ENCODE data around the gene CDHR3. TPM values are rescaled to one million over a fixed set of nuclear protein-coding genes. Genes with fewer than 3 reads are reported as not detected.

The CDHR3 gene
- total RNA-seq, 2 donors from 2014 or later: 0.79 TPM; not detected in 1

DNA sequence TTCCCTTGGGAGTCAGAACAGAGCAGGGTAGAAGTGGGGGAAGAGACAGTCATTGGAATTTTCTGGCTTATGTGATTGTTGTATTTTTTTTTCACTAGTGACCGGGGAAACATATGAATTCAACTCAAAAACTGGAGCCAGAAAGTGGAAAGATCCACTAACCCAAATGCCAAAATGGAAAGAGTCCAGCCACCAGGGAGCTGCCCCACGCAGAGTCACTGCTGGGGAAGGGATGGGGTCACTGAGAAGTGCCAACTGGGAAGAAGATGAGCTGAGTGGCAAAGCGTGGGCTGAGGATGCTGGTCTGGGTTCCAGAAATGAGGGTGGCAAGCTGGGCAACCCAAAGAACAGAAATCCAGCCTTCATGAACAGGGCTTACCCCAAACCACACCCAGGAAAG lies 69.2 kb downstream of the CDHR3 start:
- H3K4me3 ChIP-seq: no peak overlapping the region

GRCh38 chr7:106033735-106034134 lies 70.7 kb downstream of the CDHR3 start:
- DNase-seq (ENCODE audit: low spot score): no peak
- H3K36me3 ChIP-seq: no peaks in the 10 kb centered on the region
- TF ChIP-seq, protein P1, sequence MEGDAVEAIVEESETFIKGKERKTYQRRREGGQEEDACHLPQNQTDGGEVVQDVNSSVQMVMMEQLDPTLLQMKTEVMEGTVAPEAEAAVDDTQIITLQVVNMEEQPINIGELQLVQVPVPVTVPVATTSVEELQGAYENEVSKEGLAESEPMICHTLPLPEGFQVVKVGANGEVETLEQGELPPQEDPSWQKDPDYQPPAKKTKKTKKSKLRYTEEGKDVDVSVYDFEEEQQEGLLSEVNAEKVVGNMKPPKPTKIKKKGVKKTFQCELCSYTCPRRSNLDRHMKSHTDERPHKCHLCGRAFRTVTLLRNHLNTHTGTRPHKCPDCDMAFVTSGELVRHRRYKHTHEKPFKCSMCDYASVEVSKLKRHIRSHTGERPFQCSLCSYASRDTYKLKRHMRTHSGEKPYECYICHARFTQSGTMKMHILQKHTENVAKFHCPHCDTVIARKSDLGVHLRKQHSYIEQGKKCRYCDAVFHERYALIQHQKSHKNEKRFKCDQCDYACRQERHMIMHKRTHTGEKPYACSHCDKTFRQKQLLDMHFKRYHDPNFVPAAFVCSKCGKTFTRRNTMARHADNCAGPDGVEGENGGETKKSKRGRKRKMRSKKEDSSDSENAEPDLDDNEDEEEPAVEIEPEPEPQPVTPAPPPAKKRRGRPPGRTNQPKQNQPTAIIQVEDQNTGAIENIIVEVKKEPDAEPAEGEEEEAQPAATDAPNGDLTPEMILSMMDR (IDR thresholded peaks at IDR 0.05): no peak
- H3K27me3 ChIP-seq: no peaks in the 10 kb centered on the region
- H3K4me1 ChIP-seq: peaks cover 0 to 7% of the 10 kb centered on the region in 2 donors
- no peak overlapping the region for H3K27ac ChIP-seq
- no peak overlapping the region for H3K4me3 ChIP-seq
- peaks cover 0 to 6% of the 10 kb centered on the region in 2 donors for H3K9me3 ChIP-seq

More for the DNA sequence above, 69.2 kb downstream of the CDHR3 start:
- H3K4me1 ChIP-seq: peaks cover 0 to 7% of the 10 kb centered on the region in 2 donors
- H3K27ac ChIP-seq: no peak overlapping the region
- no peak for DNase-seq (ENCODE audit: low spot score)
- TF ChIP-seq, protein P1 (IDR thresholded peaks at IDR 0.05): no peak
- no peaks in the 10 kb centered on the region for H3K27me3 ChIP-seq
- H3K36me3 ChIP-seq: no peaks in the 10 kb centered on the region
- peaks cover 0 to 6% of the 10 kb centered on the region in 2 donors for H3K9me3 ChIP-seq

- Histone ChIP-seq H3K4me1 (peaks cover 0 to 7% of the 10 kb centered on the region in 2 donors), H3K36me3 (no peaks in the 10 kb centered on the region), H3K27me3 (no peaks in the 10 kb centered on the region), H3K4me3 (no peak overlapping the region), H3K27ac (no peak overlapping the region), H3K9me3 (peaks cover 0 to 6% of the 10 kb centered on the region in 2 donors)
- TF ChIP-seq, protein P1 (IDR thresholded peaks at IDR 0.05): no peak
- DNase-seq (ENCODE audit: low spot score): no peak
These were observed 71.3 kb downstream of the CDHR3 start for GRCh38 chr7:106034383-106034782.

DNA sequence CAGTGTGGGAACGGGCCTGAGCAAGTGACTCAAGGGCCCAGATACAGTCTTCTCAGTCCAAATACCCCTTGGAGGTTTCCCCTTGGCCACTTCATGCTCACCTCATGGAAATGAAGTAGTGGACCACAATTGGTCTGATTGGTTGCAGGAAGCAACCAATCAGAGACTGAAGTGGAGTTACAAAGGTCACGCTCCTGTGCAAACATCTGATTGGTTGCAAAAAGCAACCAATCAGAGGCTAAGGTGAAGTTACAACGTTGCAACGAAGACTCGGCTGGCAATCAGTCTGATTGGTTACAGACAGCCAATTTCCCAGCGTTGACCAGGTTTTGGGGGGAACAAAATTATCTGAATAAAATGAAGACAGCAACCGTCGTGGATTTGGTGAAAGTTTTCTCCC lies 72.5 kb downstream of the CDHR3 start:
- Histone ChIP-seq H3K4me1 (peaks cover 0 to 7% of the 10 kb centered on the region in 2 donors), H3K27me3 (no peaks in the 10 kb centered on the region), H3K4me3 (no peak overlapping the region), H3K27ac (no peak overlapping the region), H3K9me3 (peaks cover 0 to 6% of the 10 kb centered on the region in 2 donors), H3K36me3 (no peaks in the 10 kb centered on the region)
- DNase-seq (ENCODE audit: low spot score): no peak
- TF ChIP-seq, protein P1 (IDR thresholded peaks at IDR 0.05): no peak

- TF ChIP-seq, protein P1 (IDR thresholded peaks at IDR 0.05): no peak
- H3K27me3 ChIP-seq: no peaks in the 10 kb centered on the region
- no peak overlapping the region for H3K27ac ChIP-seq
- H3K9me3 ChIP-seq: peaks cover 0 to 6% of the 10 kb centered on the region in 2 donors
- peaks cover 0 to 7% of the 10 kb centered on the region in 2 donors for H3K4me1 ChIP-seq
- DNase-seq (ENCODE audit: low spot score): no peak
- H3K4me3 ChIP-seq: no peak overlapping the region
- no peaks in the 10 kb centered on the region for H3K36me3 ChIP-seq
These were observed 72.9 kb downstream of the CDHR3 start for GRCh38 chr7:106036004-106036403.

Data from right atrium auricular region (tissue), 2 donors.